HG02943 (cell line): ENCODE data around the gene TMEM131.

Experiments
- ATAC-seq: cut with Tn5 transposase; IDR thresholded peaks from one replicate; pipeline ENCODE4 v1.9.1; 2021; ENCODE audit warnings: mild to moderate bottlenecking, low read depth, moderate library complexity; ENCODE audit not compliant: unreplicated experiment

The TMEM131 gene

DNA sequence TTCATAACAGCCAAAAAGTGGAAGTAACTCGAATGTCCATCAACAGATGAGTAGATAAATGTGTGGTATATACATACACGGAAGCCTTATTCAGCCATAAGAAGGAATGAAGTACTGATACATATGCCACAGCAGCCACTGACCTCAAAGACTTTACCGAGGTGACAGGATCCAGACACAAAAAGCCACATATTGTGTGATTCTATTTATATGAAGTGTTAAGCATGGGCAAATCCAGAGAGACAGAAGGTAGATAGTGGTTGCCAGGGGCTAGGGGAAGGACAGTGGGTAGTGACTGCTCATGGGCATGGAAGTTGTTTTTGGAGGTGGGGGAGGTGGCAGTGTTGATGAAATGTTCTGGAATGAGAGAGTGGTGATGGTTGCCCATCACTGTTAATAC lies 248.5 kb downstream of the TMEM131 start:
- no peak for ATAC-seq

DNA sequence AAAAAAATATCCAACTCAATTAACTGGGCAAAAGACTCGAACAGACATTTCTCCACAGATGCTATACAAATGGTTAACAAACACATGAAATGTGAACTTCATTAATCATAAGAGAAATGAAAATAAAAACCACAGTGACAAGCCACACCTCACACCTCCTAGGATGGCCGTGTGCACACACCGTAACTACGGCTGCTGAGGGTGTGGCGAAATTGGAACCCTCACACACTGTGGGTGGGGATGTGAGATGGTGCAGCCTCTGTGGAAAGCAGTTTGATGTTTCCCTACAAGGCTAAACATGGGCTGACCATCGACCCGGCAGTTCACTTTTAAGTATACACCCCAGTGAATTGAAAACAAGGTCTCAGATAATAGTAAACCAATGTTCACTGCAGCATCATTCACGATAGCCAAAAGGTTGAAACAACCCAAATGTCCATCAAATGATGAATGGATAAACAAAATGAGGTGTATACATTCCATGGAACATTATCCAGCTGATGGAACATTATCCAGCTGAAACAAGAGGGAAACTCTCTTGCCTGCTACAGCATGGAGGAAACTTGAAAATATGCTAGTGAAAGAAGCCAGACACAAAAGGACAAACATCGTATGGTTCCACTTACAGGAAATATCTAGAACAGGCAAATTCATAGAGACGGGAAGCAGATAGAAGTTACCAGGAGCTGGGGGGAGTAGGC lies 250.1 kb downstream of the TMEM131 start:
- no peak for ATAC-seq

DNA sequence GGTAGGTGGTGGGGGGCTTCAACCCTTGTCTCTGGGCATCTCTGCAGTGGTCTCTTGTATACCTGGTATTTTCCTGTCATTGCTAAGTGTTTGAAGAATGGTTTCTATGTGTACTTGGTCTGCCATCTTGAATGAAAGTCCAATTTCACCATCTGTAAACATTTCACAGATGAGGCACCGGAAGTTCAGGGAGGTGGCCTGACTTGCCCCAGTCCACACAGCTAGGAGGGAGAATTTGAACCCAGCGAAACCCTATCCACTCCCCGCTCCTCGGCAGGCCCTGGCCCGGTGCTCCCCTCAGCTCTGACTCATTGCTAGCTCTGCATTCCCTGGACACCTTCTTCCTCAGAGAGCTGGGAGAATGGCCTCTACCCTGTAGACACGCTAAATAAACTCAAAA lies 251.8 kb downstream of the TMEM131 start:
- no peak for ATAC-seq

DNA sequence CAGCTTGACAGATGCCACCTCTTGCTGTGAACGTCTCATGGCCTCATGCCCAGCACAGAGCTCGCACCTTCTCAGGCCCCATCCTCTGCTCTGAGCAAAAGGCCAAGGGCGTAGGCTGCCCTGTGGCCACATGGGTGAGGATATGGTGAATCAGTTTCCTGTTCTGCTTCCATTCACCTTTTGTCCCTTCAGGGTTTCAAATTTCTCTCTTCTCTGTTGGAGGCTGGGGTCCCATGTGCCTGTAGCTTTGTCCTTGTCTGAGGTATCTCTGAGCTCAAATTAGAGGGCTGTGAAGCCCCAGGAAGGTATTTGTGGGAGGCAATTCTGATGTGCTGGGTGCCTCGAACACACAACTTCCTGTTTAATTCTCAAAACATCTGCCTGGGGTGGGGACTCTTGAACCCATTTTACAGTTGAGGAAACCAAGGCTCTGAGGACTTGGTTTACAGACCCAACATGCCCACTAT lies 253.3 kb downstream of the TMEM131 start:
- ATAC-seq = no peak

DNA sequence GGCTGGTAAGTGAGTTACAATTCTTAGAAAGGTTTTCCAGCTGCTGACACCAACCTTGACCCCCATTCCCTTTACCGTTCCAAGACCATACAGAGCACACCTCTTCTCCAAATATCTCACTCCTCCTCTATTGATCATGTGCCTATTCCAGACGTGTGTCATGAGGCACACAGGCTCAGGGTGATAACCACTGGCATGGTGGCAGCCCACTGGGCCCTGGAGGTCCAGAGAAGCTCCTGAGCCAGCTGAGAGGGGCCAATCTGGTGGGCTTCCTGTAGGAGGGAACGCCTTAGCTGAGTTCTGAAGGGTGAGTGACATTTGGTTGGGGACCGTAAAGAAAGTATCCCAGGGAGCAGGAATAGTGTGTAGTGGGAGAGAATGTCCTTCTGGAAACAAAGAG lies 254.1 kb downstream of the TMEM131 start:
- no peak for ATAC-seq

DNA sequence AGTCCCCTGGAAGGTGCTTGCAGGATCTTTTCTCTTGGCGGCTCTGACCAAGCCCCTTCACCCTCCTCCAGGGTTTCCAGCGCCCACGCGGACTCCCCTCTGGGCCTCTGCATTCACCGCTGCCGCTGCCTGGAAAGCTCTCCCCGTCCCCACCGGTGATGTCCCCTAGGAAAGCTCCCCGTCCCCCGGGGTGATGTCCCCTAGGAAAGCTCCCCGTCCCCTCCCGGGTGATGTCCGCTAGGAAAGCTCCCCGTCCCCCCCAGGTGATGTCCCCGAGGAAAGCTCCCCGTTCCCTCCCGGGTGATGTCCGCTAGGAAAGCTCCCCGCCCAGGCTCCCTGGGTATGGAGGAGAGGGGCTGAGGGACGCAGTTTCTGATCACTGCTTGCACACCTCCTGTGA lies 254.5 kb downstream of the TMEM131 start:
- no peak for ATAC-seq

DNA sequence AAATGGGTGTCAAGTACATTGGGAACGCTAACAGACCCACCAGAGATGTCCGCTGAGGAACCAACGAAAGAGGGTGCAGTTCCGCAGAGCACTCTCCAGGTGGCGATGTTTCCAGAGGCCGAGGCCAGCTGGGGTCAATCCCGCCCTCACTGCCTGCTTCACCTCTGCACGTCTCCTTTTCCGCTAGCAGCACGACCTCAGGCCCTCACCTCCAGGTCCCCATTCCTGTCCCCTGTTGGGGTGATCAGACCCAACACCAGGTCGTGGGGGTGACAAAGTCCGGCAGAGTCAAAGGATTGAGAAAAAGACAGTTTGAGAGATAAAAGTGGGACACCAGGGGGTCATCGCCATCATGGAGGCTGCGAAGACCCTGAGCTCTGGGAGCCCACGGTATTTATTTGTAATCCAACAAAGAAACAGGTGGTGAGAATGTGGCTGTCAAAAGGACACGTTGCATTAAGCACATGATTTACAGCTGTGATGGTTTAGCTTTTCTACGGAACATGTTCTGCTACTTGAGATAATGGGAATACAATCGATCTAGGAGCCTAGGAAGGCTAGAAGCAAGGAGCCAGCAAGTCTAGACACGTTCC lies 255.1 kb downstream of the TMEM131 start:
- no peak for ATAC-seq

DNA sequence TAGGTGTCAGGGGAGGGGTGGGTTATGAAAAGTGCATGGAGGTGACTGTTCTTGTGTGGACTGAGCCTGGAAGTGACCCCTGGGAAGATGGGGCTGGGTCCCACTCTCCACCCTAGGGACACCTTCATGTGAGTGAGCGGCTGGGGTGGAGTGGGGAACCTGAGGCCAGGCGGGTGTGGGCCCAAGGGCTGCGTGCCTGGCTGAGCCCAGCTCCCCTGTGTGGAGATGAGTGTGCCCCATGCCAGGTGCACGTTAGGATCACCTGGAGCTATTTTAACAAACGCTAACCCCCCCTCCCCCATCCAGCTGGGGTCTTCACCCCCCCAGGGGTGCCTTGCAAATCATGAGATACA lies 255.9 kb downstream of the TMEM131 start:
- no peak for ATAC-seq

DNA sequence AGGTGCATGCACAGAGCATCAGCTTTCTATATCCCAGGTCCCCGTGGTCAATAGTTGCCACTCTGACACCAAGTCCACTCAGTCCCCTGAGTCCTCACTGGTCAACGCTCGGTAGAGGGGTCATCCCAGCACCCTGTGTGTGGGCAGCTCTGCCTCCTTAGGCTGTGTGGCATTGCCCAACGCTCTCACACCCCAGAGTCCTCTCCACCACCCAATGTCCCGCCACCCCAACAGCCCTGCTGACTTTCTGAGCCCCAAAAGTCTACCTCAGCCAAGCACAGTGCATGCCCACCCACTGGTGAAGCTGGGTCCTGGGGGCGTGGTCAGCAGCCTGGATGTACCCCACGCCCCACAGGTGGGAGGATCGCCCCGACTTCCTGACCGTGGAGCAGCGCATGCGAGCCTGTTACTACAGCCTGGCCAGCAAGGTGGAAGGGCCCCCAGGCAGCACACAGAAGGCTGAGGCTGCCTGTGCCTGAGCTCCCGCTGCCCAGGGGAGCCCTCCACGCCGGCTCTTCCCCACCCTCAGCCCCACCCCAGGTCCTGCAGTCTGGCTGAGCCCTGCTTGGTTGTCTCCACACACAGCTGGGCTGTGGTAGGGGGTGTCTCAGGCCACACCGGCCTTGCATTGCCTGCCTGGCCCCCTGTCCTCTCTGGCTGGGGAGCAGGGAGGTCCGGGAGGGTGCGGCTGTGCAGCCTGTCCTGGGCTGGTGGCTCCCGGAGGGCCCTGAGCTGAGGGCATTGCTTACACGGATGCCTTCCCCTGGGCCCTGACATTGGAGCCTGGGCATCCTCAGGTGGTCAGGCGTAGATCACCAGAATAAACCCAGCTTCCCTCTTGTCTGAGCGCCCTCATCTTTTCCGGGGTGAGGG lies 256.5 kb downstream of the TMEM131 start:
- no peak for ATAC-seq

DNA sequence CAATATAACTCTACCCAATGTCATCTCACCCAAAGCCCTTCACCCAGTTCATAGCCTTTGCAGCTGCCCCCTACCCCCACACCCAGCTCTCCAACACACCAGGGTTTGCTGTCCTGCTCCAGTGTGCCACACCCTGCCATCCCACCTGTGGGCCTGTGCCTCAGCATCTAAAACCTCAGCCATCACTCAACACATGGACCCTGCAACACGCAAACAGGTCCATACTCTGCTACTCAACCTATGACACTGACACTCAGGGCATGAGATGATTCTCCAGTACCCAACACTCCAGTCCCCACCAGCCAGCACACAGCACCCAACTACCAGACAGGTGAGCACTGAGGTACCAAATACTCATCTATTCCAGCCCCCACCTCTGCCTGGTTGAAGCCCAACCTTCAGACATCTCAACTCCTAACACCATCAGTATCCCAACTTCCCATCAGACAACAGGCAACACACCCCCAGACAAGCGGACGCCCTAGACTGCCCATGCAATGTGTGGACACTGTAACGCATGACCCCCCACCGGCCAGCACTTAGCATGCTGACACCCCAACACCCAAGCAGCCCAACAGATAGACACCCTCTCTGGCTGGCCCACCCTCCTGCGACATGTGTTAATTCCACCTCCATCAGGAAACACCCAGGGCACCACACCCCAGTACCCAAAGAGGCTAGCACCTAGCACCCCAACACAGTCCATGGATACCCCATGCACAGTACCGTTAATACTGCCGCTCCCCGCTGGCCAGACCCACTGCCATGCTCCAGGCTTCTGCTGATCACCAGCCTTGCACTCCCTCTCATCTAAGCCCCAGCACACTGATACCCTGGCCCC lies 257.3 kb downstream of the TMEM131 start:
- no peak for ATAC-seq

DNA sequence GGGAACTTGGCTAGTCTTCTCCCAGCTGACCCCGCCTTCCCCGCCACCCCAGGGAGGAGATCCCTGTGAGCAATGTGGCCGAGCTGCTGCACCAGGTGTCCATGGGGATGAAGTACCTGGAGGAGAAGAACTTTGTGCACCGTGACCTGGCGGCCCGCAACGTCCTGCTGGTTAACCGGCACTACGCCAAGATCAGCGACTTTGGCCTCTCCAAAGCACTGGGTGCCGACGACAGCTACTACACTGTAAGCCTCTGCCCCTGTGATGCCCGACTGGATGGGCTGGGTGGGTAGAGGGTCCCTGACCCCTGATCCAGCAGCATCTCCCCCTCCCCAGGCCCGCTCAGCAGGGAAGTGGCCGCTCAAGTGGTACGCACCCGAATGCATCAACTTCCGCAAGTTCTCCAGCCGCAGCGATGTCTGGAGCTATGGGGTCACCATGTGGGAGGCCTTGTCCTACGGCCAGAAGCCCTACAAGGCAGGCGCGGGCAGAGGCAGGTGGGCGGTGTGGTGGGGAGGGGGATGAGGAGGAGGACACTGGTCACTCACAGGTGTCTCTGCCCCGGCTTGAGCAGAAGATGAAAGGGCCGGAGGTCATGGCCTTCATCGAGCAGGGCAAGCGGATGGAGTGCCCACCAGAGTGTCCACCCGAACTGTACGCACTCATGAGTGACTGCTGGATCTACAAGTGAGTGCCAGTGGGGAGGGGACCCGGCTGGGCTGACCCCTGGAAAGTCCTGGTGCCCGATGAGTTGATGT lies 258.1 kb downstream of the TMEM131 start:
- ATAC-seq = no peak

DNA sequence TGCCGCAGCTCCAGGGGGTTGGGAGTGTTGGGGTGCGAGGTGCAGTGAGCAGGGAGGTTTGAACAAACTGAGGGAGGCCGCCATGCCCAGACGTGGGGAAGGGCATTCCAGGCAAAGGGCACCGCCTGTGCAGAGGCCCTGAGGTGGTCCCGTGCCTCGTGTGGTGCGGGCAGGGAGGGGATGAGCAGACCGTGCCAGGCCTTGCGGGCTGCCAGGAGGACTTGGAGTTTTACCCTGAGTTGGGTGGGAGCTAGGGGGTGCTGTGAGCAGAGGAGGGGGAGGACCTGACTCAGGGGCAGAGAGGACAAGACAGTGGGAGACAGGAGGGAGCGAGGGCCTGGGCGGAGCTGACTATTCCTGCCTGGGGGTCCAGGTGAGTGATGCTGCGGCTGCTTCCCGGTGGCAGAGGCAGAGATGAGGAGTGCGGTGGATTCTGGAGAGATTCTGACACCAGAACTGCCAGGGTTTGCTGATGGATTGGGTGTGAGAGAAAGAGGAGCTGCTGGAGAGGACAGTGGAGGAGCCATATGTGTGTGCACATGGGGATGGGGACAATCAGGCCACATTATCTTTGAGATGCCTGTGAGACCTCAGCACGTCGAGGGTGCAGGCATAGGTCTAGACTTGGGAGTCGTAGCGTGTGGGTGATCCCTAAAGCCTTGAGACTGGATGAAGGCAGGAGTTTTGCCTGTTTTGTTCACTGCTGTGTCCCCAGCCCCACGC lies 259.0 kb downstream of the TMEM131 start:
- ATAC-seq = no peak

DNA sequence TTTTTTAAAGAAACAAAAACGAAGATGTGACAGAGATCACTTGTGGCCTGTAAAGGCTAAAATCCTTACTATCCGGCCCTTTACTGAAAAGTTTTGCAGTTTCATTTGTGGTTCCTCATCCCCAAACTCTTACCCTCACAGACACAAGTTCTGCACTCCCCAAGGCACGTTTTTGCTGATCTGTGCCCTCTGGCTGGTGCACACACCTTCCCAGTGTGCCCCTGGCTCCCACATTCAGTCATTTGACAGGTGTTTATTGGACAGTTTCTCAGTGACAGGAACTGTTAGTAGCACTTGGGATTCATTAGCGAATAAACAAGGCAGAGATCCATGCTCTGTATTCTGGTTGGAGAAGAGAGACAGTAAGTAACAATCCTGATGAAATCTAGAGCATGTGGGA lies 259.6 kb downstream of the TMEM131 start:
- ATAC-seq = no peak

DNA sequence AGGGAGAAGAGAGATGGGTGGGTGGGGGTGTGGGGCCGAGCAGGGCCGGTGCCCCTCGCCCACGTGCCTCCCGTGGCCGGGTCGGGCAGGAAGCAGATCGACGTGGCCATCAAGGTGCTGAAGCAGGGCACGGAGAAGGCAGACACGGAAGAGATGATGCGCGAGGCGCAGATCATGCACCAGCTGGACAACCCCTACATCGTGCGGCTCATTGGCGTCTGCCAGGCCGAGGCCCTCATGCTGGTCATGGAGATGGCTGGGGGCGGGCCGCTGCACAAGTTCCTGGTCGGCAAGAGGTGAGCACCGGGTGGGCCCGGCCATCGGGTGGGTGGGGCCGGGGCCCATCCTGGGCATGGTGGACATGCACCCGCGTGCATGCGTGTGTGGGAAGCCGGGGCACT lies 260.6 kb downstream of the TMEM131 start:
- no peak for ATAC-seq

DNA sequence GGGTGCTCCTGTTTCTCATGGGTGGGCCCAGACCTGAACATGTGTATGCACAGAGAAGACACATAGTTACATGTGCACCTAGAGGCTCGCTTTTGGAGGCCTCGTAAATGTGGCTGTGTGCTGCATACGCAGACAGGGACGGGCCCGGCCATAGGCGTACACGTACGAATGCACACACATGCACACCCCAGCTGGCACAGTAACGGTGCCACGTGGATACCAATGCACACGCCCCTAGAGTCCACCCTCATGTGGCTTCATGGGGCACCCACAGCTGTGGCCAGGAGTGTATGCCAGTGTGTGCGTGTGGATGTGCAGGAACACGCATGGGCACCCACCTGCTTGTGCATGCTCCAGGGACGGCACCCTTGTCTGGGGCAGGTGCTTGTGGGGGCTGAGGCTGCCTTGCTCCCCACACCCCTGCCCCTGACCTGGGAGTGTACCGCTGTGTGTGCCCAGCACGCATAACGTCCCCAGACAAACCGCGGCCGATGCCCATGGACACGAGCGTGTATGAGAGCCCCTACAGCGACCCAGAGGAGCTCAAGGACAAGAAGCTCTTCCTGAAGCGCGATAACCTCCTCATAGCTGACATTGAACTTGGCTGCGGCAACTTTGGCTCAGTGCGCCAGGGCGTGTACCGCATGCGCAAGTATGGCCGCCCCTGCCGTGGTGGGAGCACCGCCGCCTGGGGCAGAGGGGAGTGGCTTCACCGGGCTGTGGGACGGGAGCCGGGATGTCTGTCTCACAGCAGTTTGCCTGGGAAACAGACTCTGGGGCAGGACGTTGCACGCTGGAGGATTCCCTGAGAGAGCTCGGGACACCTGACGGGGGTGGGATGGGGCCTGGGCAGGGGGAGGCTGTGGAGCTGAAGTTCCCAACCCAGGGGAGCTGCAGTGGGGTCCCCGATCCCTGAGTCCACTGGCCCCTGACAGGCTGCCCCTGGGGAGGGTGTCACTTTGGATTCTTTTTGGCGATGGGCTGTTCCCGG lies 261.4 kb downstream of the TMEM131 start:
- ATAC-seq = no peak

DNA sequence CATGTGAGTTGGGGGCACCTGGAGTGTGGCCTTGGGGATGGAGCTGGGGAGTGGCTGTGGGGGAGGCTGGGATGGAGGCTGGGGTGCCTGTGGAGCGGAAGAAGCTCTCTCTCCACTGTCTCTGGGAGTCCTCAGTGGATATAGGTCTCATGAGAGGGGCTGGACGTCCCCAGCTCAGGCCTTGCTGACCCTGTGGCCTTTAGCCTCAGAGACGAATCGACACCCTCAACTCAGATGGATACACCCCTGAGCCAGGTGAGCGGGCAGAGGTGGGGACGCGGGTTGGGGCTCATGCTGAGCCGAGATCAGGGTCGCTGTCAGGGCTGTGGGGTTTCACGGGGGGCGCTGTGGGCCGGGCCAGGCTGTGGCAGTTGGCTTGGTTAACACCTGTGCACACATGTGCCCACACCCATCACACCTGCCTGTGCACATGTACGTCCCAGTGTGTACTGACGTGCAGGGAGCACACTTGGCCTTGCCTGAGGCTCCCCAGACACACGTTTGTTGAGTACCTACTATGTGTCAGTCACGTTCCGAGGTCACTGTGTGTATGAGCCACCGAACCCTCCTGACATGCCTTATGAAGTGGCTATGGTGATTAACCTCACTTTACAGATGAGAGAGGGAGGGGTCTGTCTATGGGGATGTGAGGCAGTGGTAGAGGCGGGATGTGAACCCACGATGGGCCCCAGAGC lies 262.3 kb downstream of the TMEM131 start:
- no peak for ATAC-seq
